ENCODE measurements around the gene TBX18.

Gene TBX18

GRCh38 chr6:84748376-84748775, 16.0 kb downstream of the TBX18 start:
- no peak overlapping the region for H3K27ac ChIP-seq
- no peak for TF ChIP-seq ZFX (IDR thresholded peaks at IDR 0.05)
- TF ChIP-seq CTCF (conservative IDR thresholded peaks at IDR 0.05) = no peak

GRCh38 chr6:84743616-84744015, 20.8 kb downstream of the TBX18 start:
- no peak for TF ChIP-seq ZFX (IDR thresholded peaks at IDR 0.05)
- TF ChIP-seq CTCF (conservative IDR thresholded peaks at IDR 0.05) = no peak
- H3K27ac ChIP-seq = no peak overlapping the region

GRCh38 chr6:84740385-84740784, 24.0 kb downstream of the TBX18 start:
- no peak overlapping the region for H3K27ac ChIP-seq
- TF ChIP-seq ZFX (IDR thresholded peaks at IDR 0.05) = no peak
- no peak for TF ChIP-seq CTCF (conservative IDR thresholded peaks at IDR 0.05)

- H3K27ac ChIP-seq = no peak overlapping the region
- TF ChIP-seq ZFX (IDR thresholded peaks at IDR 0.05) = no peak
- TF ChIP-seq CTCF (conservative IDR thresholded peaks at IDR 0.05) = no peak
These were observed 24.6 kb downstream of the TBX18 start for GRCh38 chr6:84739866-84740208.

- TF ChIP-seq ZFX (IDR thresholded peaks at IDR 0.05) = no peak
- H3K27ac ChIP-seq = no peak overlapping the region
These were observed 25.2 kb downstream of the TBX18 start for GRCh38 chr6:84738996-84739865.

- no peak overlapping the region for H3K27ac ChIP-seq
- TF ChIP-seq ZFX (IDR thresholded peaks at IDR 0.05) (no peak), CTCF (conservative IDR thresholded peaks at IDR 0.05) (no peak)
These were observed 30.5 kb downstream of the TBX18 start for GRCh38 chr6:84733889-84734288.

- TF ChIP-seq ZFX (IDR thresholded peaks at IDR 0.05) (no peak), CTCF (conservative IDR thresholded peaks at IDR 0.05) (no peak)
- H3K27ac ChIP-seq = no peak overlapping the region
These were observed 32.5 kb downstream of the TBX18 start for GRCh38 chr6:84731901-84732300.

- TF ChIP-seq ZFX (IDR thresholded peaks at IDR 0.05) (no peak), CTCF (conservative IDR thresholded peaks at IDR 0.05) (no peak)
- no peak overlapping the region for H3K27ac ChIP-seq
These were observed 33.0 kb downstream of the TBX18 start for GRCh38 chr6:84731401-84731800.

Measured in C4-2B (cell line).